Neural progenitor cell (in vitro differentiated cells): ENCODE measurements around the gene SLX4IP. TPM values are rescaled to one million over a fixed set of nuclear protein-coding genes. Genes with fewer than 3 reads are reported as not detected.

ENCODE experiments used
- DNase-seq: peaks from one replicate; pipeline ENCODE4 v3.0.0-alpha.2; 2016; ENCODE audit warnings: low spot score
- H2AFZ ChIP-seq: fragments of 200-600 bp; sonication (generic); replicated peaks from 2 replicates; pipeline ENCODE4 v1.6.1; 2016; ENCODE audit warnings: antibody characterized with exemption
- H3F3A ChIP-seq: fragments of 200-600 bp; sonication (generic); 2 replicates; pipeline ENCODE4 v1.6.1; 2016; ENCODE audit warnings: antibody characterized with exemption, low read depth
- H3K27ac ChIP-seq: fragments of 200-600 bp; sonication (generic); 2 replicates; pipeline ENCODE4 v1.5.1; 2016; ENCODE audit warnings: mild to moderate bottlenecking
- H3K27me3 ChIP-seq: fragments of 200-600 bp; sonication (generic); 2 replicates; pipeline ENCODE4 v1.6.1; 2016; ENCODE audit warnings: mild to moderate bottlenecking, moderate library complexity
- H3K36me3 ChIP-seq: fragments of 200-600 bp; sonication (generic); 2 replicates; pipeline ENCODE4 v1.5.1; 2016
- H3K4me1 ChIP-seq: fragments of 200-600 bp; sonication (generic); 2 replicates; pipeline ENCODE4 v1.6.1; 2016; ENCODE audit warnings: mixed run types
- H3K4me2 ChIP-seq: fragments of 200-600 bp; sonication (generic); 2 replicates; pipeline ENCODE4 v1.6.1; 2016
- H3K4me3 ChIP-seq: fragments of 200-600 bp; sonication (generic); 2 replicates; pipeline ENCODE4 v1.5.1; 2016
- H3K79me2 ChIP-seq: fragments of 200-600 bp; sonication (generic); 2 replicates; pipeline ENCODE4 v1.6.1; 2016; ENCODE audit warnings: low read depth
- H3K9ac ChIP-seq: fragments of 200-600 bp; sonication (generic); 2 replicates; pipeline ENCODE4 v1.6.1; 2016
- H3K9me3 ChIP-seq: fragments of 200-600 bp; sonication (generic); 2 replicates; pipeline ENCODE4 v1.5.1; 2016; ENCODE audit warnings: low read depth
- H4K20me1 ChIP-seq: fragments of 200-600 bp; sonication (generic); 2 replicates; pipeline ENCODE4 v1.6.1; 2016; ENCODE audit warnings: low read depth
- H3K27ac Mint-ChIP-seq: 3 replicates; pipeline ENCODE4 v1.8.0; 2021; ENCODE audit warnings: mixed read lengths
- H3K27me3 Mint-ChIP-seq: 2 replicates; pipeline ENCODE4 v1.8.0; 2022; ENCODE audit warnings: low read depth, mild to moderate bottlenecking, inconsistent platforms, moderate library complexity, mixed read lengths; ENCODE audit not compliant: insufficient read depth
- H3K36me3 Mint-ChIP-seq: 3 replicates; pipeline ENCODE4 v1.8.0; 2021; ENCODE audit warnings: mixed read lengths
- H3K4me1 Mint-ChIP-seq: 3 replicates; pipeline ENCODE4 v1.8.0; 2021; ENCODE audit warnings: mixed read lengths
- H3K4me3 Mint-ChIP-seq: 3 replicates; pipeline ENCODE4 v1.8.0; 2021; ENCODE audit warnings: mild to moderate bottlenecking, moderate library complexity, mixed read lengths
- H3K9me3 Mint-ChIP-seq: 3 replicates; pipeline ENCODE4 v1.8.0; 2020; ENCODE audit warnings: mixed read lengths
- CTCF ChIP-seq: fragments of 200-600 bp; sonication (generic); IDR thresholded peaks from 2 replicates; pipeline ENCODE4 v1.5.1; 2017; ENCODE audit warnings: antibody characterized with exemption, mild to moderate bottlenecking
- EZH2 ChIP-seq: fragments of 200-600 bp; sonication (generic); IDR thresholded peaks from 2 replicates; pipeline ENCODE4 v1.6.1; 2017; ENCODE audit warnings: antibody characterized with exemption, mild to moderate bottlenecking, moderate library complexity
- EZH2phosphoT487 ChIP-seq: fragments of 200-600 bp; sonication (generic); IDR thresholded peaks from 2 replicates; pipeline ENCODE4 v1.6.1; 2017; ENCODE audit warnings: antibody characterized with exemption
- total RNA-seq: library from RNA; depleted of rRNA; stranded (reverse); fragments of >200 nt; gene quantifications from 2 replicates; pipeline ENCODE4 v1.2.3, GENCODE V29; 2015; ENCODE audit warnings: low replicate concordance

The SLX4IP gene
- total RNA-seq, 1 donor from 2014 or later = 9.5 TPM

- peaks cover 13% of the 10 kb centered on the region for H3K36me3 Mint-ChIP-seq
- Histone ChIP-seq H3K4me2 (peak overlapping the region; percentile 93), H3K4me3 (peak overlapping the region; percentile 87), H3K79me2 (peaks cover 55% of the 10 kb centered on the region), H3K9me3 (no peaks in the 10 kb centered on the region), H2AFZ (peak overlapping the region; percentile 72), H3K27me3 (no peaks in the 10 kb centered on the region), H3F3A (peaks cover 54% of the 10 kb centered on the region), H3K27ac (peak overlapping the region; percentile 76), H3K4me1 (peaks cover 28% of the 10 kb centered on the region), H3K9ac (peak overlapping the region; percentile 57), H3K36me3 (peaks cover 3% of the 10 kb centered on the region), H4K20me1 (peaks cover 50% of the 10 kb centered on the region)
- TF ChIP-seq EZH2phosphoT487 (peak; percentile 6), EZH2 (no peak)
- H3K4me3 Mint-ChIP-seq = peak overlapping the region; percentile 99
- H3K27ac Mint-ChIP-seq = peak overlapping the region; percentile 96
- DNase-seq = peak; percentile 87
- peaks cover 40% of the 10 kb centered on the region for H3K4me1 Mint-ChIP-seq
- no peaks in the 10 kb centered on the region for H3K9me3 Mint-ChIP-seq
- peaks cover 3% of the 10 kb centered on the region for H3K27me3 Mint-ChIP-seq
Measured at GRCh38 chr20:10673176-10673841, 238.2 kb downstream of the SLX4IP start.

- TF ChIP-seq EZH2 (no peak), EZH2phosphoT487 (no peak), CTCF (no peak)
- peak; percentile 98 for DNase-seq
- Histone ChIP-seq H3K4me1 (peaks cover 20% of the 10 kb centered on the region), H3K27ac (peak within 1 kb of the TSS; percentile 87), H3F3A (peaks cover 46% of the 10 kb centered on the region), H3K27me3 (no peaks in the 10 kb centered on the region), H3K79me2 (peaks cover 48% of the 10 kb centered on the region), H3K9me3 (no peaks in the 10 kb centered on the region), H3K9ac (peak within 1 kb of the TSS; percentile 57), H3K4me3 (peak within 1 kb of the TSS; percentile 87), H3K36me3 (no peaks in the 10 kb centered on the region), H3K4me2 (peak within 1 kb of the TSS; percentile 93), H4K20me1 (peaks cover 42% of the 10 kb centered on the region), H2AFZ (peak within 1 kb of the TSS; percentile 72)
- Mint-ChIP-seq H3K27ac (peak within 1 kb of the TSS; percentile 96), H3K36me3 (peaks cover 18% of the 10 kb centered on the region), H3K4me1 (peaks cover 33% of the 10 kb centered on the region), H3K27me3 (peaks cover 3% of the 10 kb centered on the region), H3K9me3 (no peaks in the 10 kb centered on the region), H3K4me3 (peak within 1 kb of the TSS; percentile 99)
Measured at GRCh38 chr20:10673842-10674683, 239.0 kb downstream of the SLX4IP start, which contains the start of gene JAG1. Gene JAG1 (minus strand): TSS chr20:10673999. CDS start chr20:10673530, 469 bp downstream.

- peak overlapping the region; percentile 72 for H2AFZ ChIP-seq
- no peaks in the 10 kb centered on the region for H3K36me3 ChIP-seq
- TF ChIP-seq EZH2 = no peak
- TF ChIP-seq EZH2phosphoT487 = no peak
- peak; percentile 76 for TF ChIP-seq CTCF
- H3F3A ChIP-seq = peaks cover 44% of the 10 kb centered on the region
- H3K9ac ChIP-seq = peak overlapping the region; percentile 40
- H3K4me3 ChIP-seq = peak overlapping the region; percentile 87
- H3K27me3 ChIP-seq = no peaks in the 10 kb centered on the region
- H3K79me2 ChIP-seq = peaks cover 39% of the 10 kb centered on the region
- peak overlapping the region; percentile 87 for H3K27ac ChIP-seq
- Mint-ChIP-seq H3K36me3 (peaks cover 17% of the 10 kb centered on the region), H3K27me3 (peaks cover 3% of the 10 kb centered on the region), H3K4me1 (peaks cover 25% of the 10 kb centered on the region), H3K4me3 (peak overlapping the region; percentile 85), H3K27ac (peak overlapping the region; percentile 58), H3K9me3 (no peaks in the 10 kb centered on the region)
- H3K4me1 ChIP-seq = peaks cover 15% of the 10 kb centered on the region
- DNase-seq = peak; percentile 93
- peaks cover 34% of the 10 kb centered on the region for H4K20me1 ChIP-seq
- peak overlapping the region; percentile 93 for H3K4me2 ChIP-seq
- H3K9me3 ChIP-seq = no peaks in the 10 kb centered on the region
Measured at GRCh38 chr20:10674684-10675449, 239.8 kb downstream of the SLX4IP start.
